Neural cell (in vitro differentiated cells): ENCODE results near the gene MDGA2. TPM values are rescaled to one million over a fixed set of nuclear protein-coding genes. Genes with fewer than 3 reads are reported as not detected.

Experiments used
- H2AFZ ChIP-seq: fragments of 200-600, 300-800 bp; sonication (generic), shearing (Covaris generic); 2 replicates; pipeline ENCODE4 v1.6.0; 2014; ENCODE audit warnings: low read depth, mild to moderate bottlenecking, antibody characterized with exemption, low read length, moderate library complexity
- H3F3A ChIP-seq: fragments of 200-600 bp; shearing (Covaris generic); 2 replicates; pipeline ENCODE4 v1.6.1; 2016; ENCODE audit warnings: mild to moderate bottlenecking, moderate library complexity, mixed read lengths, antibody characterized with exemption, low read length; ENCODE audit not compliant: insufficient read depth, poor library complexity, severe bottlenecking
- H3K27ac ChIP-seq: fragments of 200-600, 300-800 bp; sonication (generic), shearing (Covaris generic); 2 replicates; pipeline ENCODE4 v1.5.1; 2014; ENCODE audit warnings: mild to moderate bottlenecking, low read length, moderate library complexity
- H3K27me3 ChIP-seq: fragments of 300-800, 200-600 bp; sonication (generic), shearing (Covaris generic); 2 replicates; pipeline ENCODE4 v1.6.0; 2014; ENCODE audit warnings: mild to moderate bottlenecking, low read depth, low read length, moderate library complexity; ENCODE audit not compliant: insufficient read depth
- H3K36me3 ChIP-seq: fragments of 300-800, 200-600 bp; sonication (generic), shearing (Covaris generic); 2 replicates; pipeline ENCODE4 v1.5.1; 2014; ENCODE audit warnings: mild to moderate bottlenecking, antibody characterized with exemption, low read length, moderate library complexity; ENCODE audit not compliant: insufficient read depth
- H3K4me2 ChIP-seq: fragments of 300-800, 200-600 bp; sonication (generic), shearing (Covaris generic); 2 replicates; pipeline ENCODE4 v1.6.0; 2014; ENCODE audit warnings: mild to moderate bottlenecking, low read length
- H3K4me3 ChIP-seq: fragments of 300-800, 200-600 bp; sonication (generic), shearing (Covaris generic); 2 replicates; pipeline ENCODE4 v1.5.1; 2014; ENCODE audit warnings: mild to moderate bottlenecking, low read length, moderate library complexity
- H3K79me2 ChIP-seq: fragments of 200-600 bp; shearing (Covaris generic); replicated peaks from 2 replicates; pipeline ENCODE4 v1.6.0; 2014; ENCODE audit warnings: mild to moderate bottlenecking, low read length, moderate library complexity; ENCODE audit not compliant: insufficient read depth
- H3K9ac ChIP-seq: fragments of 300-800, 200-600 bp; sonication (generic), shearing (Covaris generic); 2 replicates; pipeline ENCODE4 v1.6.1; 2016; ENCODE audit warnings: mild to moderate bottlenecking, low read length, mixed read lengths
- H3K9me2 ChIP-seq: fragments of 200-600 bp; shearing (Covaris generic); 2 replicates; pipeline ENCODE4 v1.6.1; 2016; ENCODE audit warnings: mild to moderate bottlenecking, low read length, mixed read lengths; ENCODE audit not compliant: insufficient read depth
- H3K9me3 ChIP-seq: fragments of 200-600, 300-800 bp; sonication (generic), shearing (Covaris generic); 2 replicates; pipeline ENCODE4 v1.6.1; 2016; ENCODE audit warnings: mild to moderate bottlenecking, mixed run types, low read length, moderate library complexity, mixed read lengths
- H4K20me1 ChIP-seq: fragments of 200-600 bp; shearing (Covaris generic); 2 replicates; pipeline ENCODE4 v1.6.1; 2016; ENCODE audit warnings: mild to moderate bottlenecking, mixed run types; ENCODE audit not compliant: insufficient read depth
- CTCF ChIP-seq: fragments of 450-650 bp; IDR thresholded peaks from 2 replicates; pipeline ENCODE4 v1.5.1; 2014; ENCODE audit warnings: antibody characterized with exemption, mild to moderate bottlenecking, moderate library complexity; ENCODE audit not compliant: poor library complexity, severe bottlenecking
- EP300 ChIP-seq: fragments of 450-650 bp; conservative IDR thresholded peaks from 2 replicates; pipeline ENCODE4 v1.6.1; 2014; ENCODE audit warnings: antibody characterized with exemption, mild to moderate bottlenecking, moderate library complexity; ENCODE audit not compliant: poor library complexity, severe bottlenecking
- EZH2 ChIP-seq: fragments of 200-600, 300-800 bp; shearing (Covaris generic), sonication (generic); IDR thresholded peaks from 2 replicates; pipeline ENCODE4 v1.6.1; 2014; ENCODE audit warnings: antibody characterized with exemption, low read length, borderline replicate concordance, mild to moderate bottlenecking; ENCODE audit not compliant: insufficient read depth, poor library complexity, severe bottlenecking
- MXI1 ChIP-seq: fragments of 450-650 bp; conservative IDR thresholded peaks from 2 replicates; pipeline ENCODE4 v1.6.1; 2014; ENCODE audit warnings: antibody characterized with exemption, mild to moderate bottlenecking; ENCODE audit not compliant: poor library complexity, severe bottlenecking
- POLR2AphosphoS5 ChIP-seq: IDR thresholded peaks from 2 replicates; pipeline ENCODE4 v1.6.1; 2012
- RAD21 ChIP-seq: fragments of 450-650 bp; conservative IDR thresholded peaks from 2 replicates; pipeline ENCODE4 v1.6.1; 2014; ENCODE audit warnings: antibody characterized with exemption, mild to moderate bottlenecking, moderate library complexity
- REST ChIP-seq: IDR thresholded peaks from 2 replicates; pipeline ENCODE4 v1.6.1; 2012; ENCODE audit warnings: borderline replicate concordance
- SMC3 ChIP-seq: fragments of 450-650 bp; conservative IDR thresholded peaks from 2 replicates; pipeline ENCODE4 v1.6.1; 2014; ENCODE audit warnings: antibody characterized with exemption, mild to moderate bottlenecking, moderate library complexity; ENCODE audit not compliant: poor library complexity
- TAF1 ChIP-seq: IDR thresholded peaks from 2 replicates; pipeline ENCODE4 v1.6.1; 2012; ENCODE audit warnings: low read depth
- polyA plus RNA-seq: library from polyadenylated mRNA; depleted of rRNA; stranded (reverse); fragments of >200 nt; gene quantifications from 2 replicates; pipeline ENCODE4 v1.2.3, GENCODE V29; 2014

The MDGA2 gene
- polyA plus RNA-seq, 1 donor from 2014 or later: 3.8 TPM

DNA sequence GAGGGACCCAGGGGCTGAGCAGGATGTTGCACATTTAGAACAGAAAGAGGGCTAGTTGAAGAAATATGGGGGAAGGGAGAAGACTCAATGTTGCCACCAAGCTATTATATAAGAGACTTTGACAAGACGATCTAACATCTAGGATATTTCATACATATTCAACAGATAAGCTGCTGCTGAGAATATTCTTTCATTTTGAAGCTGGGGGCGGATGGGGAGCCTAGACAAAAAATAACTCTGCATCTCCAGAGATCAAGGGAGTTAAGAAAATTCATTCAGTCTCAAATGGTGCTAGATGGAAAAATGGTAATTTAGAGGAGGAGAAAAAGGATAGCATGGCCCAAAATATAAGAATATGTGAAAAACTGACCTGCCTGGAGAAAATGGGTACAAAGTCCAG is 415.6 kb downstream of the MDGA2 start:
- no peak overlapping the region for H2AFZ ChIP-seq
- H3K9ac ChIP-seq: no peak overlapping the region
- H3F3A ChIP-seq: peaks cover 3% of the 10 kb centered on the region
- H3K9me3 ChIP-seq: no peaks in the 10 kb centered on the region
- TF ChIP-seq POLR2AphosphoS5 (no peak), EP300 (no peak), REST (no peak), SMC3 (no peak), EZH2 (no peak), RAD21 (no peak), MXI1 (no peak), TAF1 (no peak), CTCF (no peak)
- H3K9me2 ChIP-seq: no peaks in the 10 kb centered on the region
- no peaks in the 10 kb centered on the region for H3K36me3 ChIP-seq
- H3K27me3 ChIP-seq: no peaks in the 10 kb centered on the region
- no peak overlapping the region for H3K27ac ChIP-seq
- no peak overlapping the region for H3K4me3 ChIP-seq
- H4K20me1 ChIP-seq: no peaks in the 10 kb centered on the region
- no peak overlapping the region for H3K4me2 ChIP-seq
- no peaks in the 10 kb centered on the region for H3K79me2 ChIP-seq

GRCh38 chr14:47257013-47257412 is 418.4 kb downstream of the MDGA2 start:
- Histone ChIP-seq H3K4me3 (no peak overlapping the region), H3F3A (peaks cover 3% of the 10 kb centered on the region), H3K27ac (no peak overlapping the region), H3K36me3 (no peaks in the 10 kb centered on the region), H3K9ac (no peak overlapping the region), H3K4me2 (no peak overlapping the region), H3K79me2 (no peaks in the 10 kb centered on the region), H2AFZ (no peak overlapping the region), H3K27me3 (no peaks in the 10 kb centered on the region), H3K9me2 (no peaks in the 10 kb centered on the region), H4K20me1 (no peaks in the 10 kb centered on the region), H3K9me3 (no peaks in the 10 kb centered on the region)
- TF ChIP-seq SMC3 (no peak), EP300 (no peak), POLR2AphosphoS5 (no peak), TAF1 (no peak), EZH2 (no peak), RAD21 (no peak), MXI1 (no peak), CTCF (no peak), REST (no peak)
